GM23338 (cell line): ENCODE measurements around the gene PPP2R2D. TPM values are rescaled to one million over a fixed set of nuclear protein-coding genes. Genes with fewer than 3 reads are reported as not detected.
"Not testable (repeated sequence)": the region's sequence is repeated elsewhere in the genome, so short reads cannot be mapped to it uniquely, and the experiment has no call there.

Source experiments
- ATAC-seq: fragments of 200-7000 bp; cut with Tn5 transposase; 3 replicates; pipeline ENCODE4 v1.9.1; 2020
- DNase-seq: peaks from one replicate; pipeline ENCODE4 v3.0.0-alpha.2; 2015; ENCODE audit warnings: low spot score
- H2AFZ ChIP-seq: fragments of 200-600 bp; sonication (generic); 2 replicates; pipeline ENCODE4 v1.8.0; 2016; ENCODE audit warnings: antibody characterized with exemption, mild to moderate bottlenecking, moderate library complexity
- H3F3A ChIP-seq: fragments of 200-600 bp; sonication (generic); replicated peaks from 2 replicates; pipeline ENCODE4 v1.8.0; 2017; ENCODE audit warnings: antibody characterized with exemption, mixed run types, low read depth
- H3K27ac ChIP-seq: fragments of 200-600 bp; sonication (generic); 2 replicates; pipeline ENCODE4 v1.6.1; 2016; ENCODE audit warnings: low read depth
- H3K27me3 ChIP-seq: fragments of 200-600 bp; sonication (generic); 2 replicates; pipeline ENCODE4 v1.8.0; 2016; ENCODE audit warnings: mild to moderate bottlenecking, mixed run types, moderate library complexity; ENCODE audit not compliant: insufficient read depth
- H3K36me3 ChIP-seq: fragments of 200-600 bp; sonication (generic); 2 replicates; pipeline ENCODE4 v1.8.0; 2016; ENCODE audit warnings: mild to moderate bottlenecking; ENCODE audit not compliant: insufficient read depth
- H3K4me1 ChIP-seq: fragments of 200-600 bp; sonication (generic); 2 replicates; pipeline ENCODE4 v1.8.0; 2016; ENCODE audit warnings: mild to moderate bottlenecking, moderate library complexity; ENCODE audit not compliant: insufficient read depth
- H3K4me2 ChIP-seq: fragments of 200-600 bp; sonication (generic); 2 replicates; pipeline ENCODE4 v1.7.1; 2017; ENCODE audit warnings: mixed run types
- H3K4me3 ChIP-seq: fragments of 200-600 bp; sonication (generic); 2 replicates; pipeline ENCODE4 v1.6.1; 2016; ENCODE audit warnings: mixed run types
- H3K79me2 ChIP-seq: fragments of 200-600 bp; sonication (generic); replicated peaks from 2 replicates; pipeline ENCODE4 v1.8.0; 2017; ENCODE audit warnings: mild to moderate bottlenecking; ENCODE audit not compliant: insufficient read depth
- H3K9me2 ChIP-seq: fragments of 200-600 bp; sonication (generic); 2 replicates; pipeline ENCODE4 v1.8.0; 2017; ENCODE audit not compliant: insufficient read depth
- H4K20me1 ChIP-seq: fragments of 200-600 bp; sonication (generic); replicated peaks from 2 replicates; pipeline ENCODE4 v1.8.0; 2017; ENCODE audit warnings: mild to moderate bottlenecking; ENCODE audit not compliant: insufficient read depth
- H3K27ac Mint-ChIP-seq: 2 replicates; pipeline ENCODE4 v1.8.0; 2020; ENCODE audit warnings: inconsistent platforms, mild to moderate bottlenecking, moderate library complexity, mixed read lengths
- H3K27me3 Mint-ChIP-seq: 3 replicates; pipeline ENCODE4 v1.8.0; 2022; ENCODE audit warnings: low read depth, mild to moderate bottlenecking, moderate library complexity, mixed read lengths, inconsistent platforms; ENCODE audit not compliant: insufficient read depth, poor library complexity
- H3K36me3 Mint-ChIP-seq: 3 replicates; pipeline ENCODE4 v1.8.0; 2021; ENCODE audit warnings: low read depth, mild to moderate bottlenecking, inconsistent platforms, moderate library complexity, mixed read lengths
- H3K4me1 Mint-ChIP-seq: 3 replicates; pipeline ENCODE4 v1.8.0; 2020; ENCODE audit warnings: mild to moderate bottlenecking, inconsistent platforms, mixed read lengths
- H3K4me3 Mint-ChIP-seq: 3 replicates; pipeline ENCODE4 v1.8.0; 2021; ENCODE audit warnings: moderate library complexity, mild to moderate bottlenecking, inconsistent platforms, mixed read lengths
- H3K9me3 Mint-ChIP-seq: 3 replicates; pipeline ENCODE4 v1.8.0; 2020; ENCODE audit warnings: moderate library complexity, mild to moderate bottlenecking, inconsistent platforms, mixed read lengths
- CREB1 ChIP-seq: fragments of 250-450 bp; sonication (Bioruptor Pico); IDR thresholded peaks from 2 replicates; pipeline ENCODE4 v1.5.0; 2020; ENCODE audit warnings: low read depth, mild to moderate bottlenecking, moderate library complexity
- EZH2 ChIP-seq: fragments of 200-600 bp; sonication (generic); IDR thresholded peaks from one replicate; pipeline ENCODE4 v1.8.0; 2017; ENCODE audit warnings: antibody characterized with exemption, mild to moderate bottlenecking, low read depth; ENCODE audit not compliant: unreplicated experiment
- EZH2phosphoT487 ChIP-seq: fragments of 200-600 bp; sonication (generic); IDR thresholded peaks from one replicate; pipeline ENCODE4 v1.8.1; 2018; ENCODE audit warnings: antibody characterized with exemption; ENCODE audit not compliant: unreplicated experiment
- JUNB ChIP-seq: IDR thresholded peaks from one replicate; pipeline ENCODE4 v1.6.1; 2016; ENCODE audit warnings: antibody characterized with exemption; ENCODE audit not compliant: unreplicated experiment
- POLR2AphosphoS5 ChIP-seq: IDR thresholded peaks from 2 replicates; pipeline ENCODE4 v1.6.1; 2016; ENCODE audit warnings: antibody characterized with exemption, low read depth
- polyA plus RNA-seq: library from polyadenylated mRNA; unstranded; fragments of >200 nt; fragmentation: Nextera tagmentation; extraction: Ambion mirVana; gene quantifications from 2 replicates; pipeline ENCODE4 v1.2.1, GENCODE V29; 2016
- total RNA-seq: library from RNA; depleted of rRNA; stranded (reverse); fragments of >200 nt; shearing (Covaris generic); gene quantifications from 2 replicates; pipeline ENCODE4 v1.2.3, GENCODE V29; 2014
- TF ChIP-seq, protein P1 (sequence below): IDR thresholded peaks from one replicate; pipeline ENCODE4 v1.6.1; 2018; ENCODE audit warnings: antibody characterized with exemption; ENCODE audit not compliant: unreplicated experiment
- TF ChIP-seq, protein P2 (sequence below), 2 experiments: fragments of 200-600 bp in 1 of 2; sonication (generic) in 1 of 2; conservative IDR thresholded peaks; 2 replicates each; pipeline versions ENCODE4 v1.5.1 to v1.6.1; 2016 to 2017; ENCODE audit warnings: antibody characterized with exemption in 2 of 2, low read depth in 2 of 2, mild to moderate bottlenecking in 2 of 2, moderate library complexity in 1 of 2

Gene PPP2R2D
- total and polyA plus RNA-seq, 2 experiments from 2014 or later = 28.8 to 33.7 TPM

DNA sequence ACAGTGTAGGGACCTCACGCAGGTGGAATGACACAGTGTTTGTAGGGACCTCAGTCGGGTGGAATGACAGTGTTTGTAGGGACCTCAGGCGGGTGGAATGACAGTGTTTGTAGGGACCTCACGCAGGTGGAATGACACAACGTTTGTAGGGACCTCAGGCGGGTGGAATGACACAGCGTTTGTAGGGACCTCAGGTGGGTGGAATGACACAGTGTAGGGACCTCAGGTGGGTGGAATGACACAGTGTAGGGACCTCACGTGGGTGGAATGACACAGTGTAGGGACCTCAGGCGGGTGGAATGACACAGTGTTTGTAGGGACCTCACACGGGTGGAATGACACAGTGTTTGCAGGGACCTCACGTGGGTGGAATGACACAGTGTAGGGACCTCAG, 16.0 kb downstream of the PPP2R2D start:
- not testable (repeated sequence) for H3K4me3 Mint-ChIP-seq
- peaks cover 14% of the 10 kb centered on the region for H3K36me3 Mint-ChIP-seq

DNA sequence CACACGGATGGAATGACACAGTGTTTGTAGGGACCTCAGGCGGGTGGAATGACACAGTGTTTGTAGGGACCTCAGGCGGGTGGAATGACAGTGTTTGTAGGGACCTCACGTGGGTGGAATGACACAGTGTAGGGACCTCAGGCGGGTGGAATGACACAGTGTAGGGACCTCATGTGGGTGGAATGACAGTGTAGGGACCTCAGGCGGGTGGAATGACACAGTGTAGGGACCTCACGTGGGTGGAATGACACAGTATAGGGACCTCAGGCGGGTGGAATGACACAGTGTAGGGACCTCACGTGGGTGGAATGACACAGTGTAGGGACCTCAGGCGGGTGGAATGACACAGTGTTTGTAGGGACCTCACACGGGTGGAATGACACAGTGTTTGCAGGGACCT, 16.7 kb downstream of the PPP2R2D start:
- H3K4me3 ChIP-seq, H3K27ac Mint-ChIP-seq, H3K36me3 ChIP-seq, H3F3A ChIP-seq, ATAC-seq, H3K27me3 ChIP-seq, H3K9me2 ChIP-seq, H3K27ac ChIP-seq, H3K4me3 Mint-ChIP-seq, H2AFZ ChIP-seq, H3K9me3 Mint-ChIP-seq, H3K27me3 Mint-ChIP-seq, H3K4me2 ChIP-seq, H3K36me3 Mint-ChIP-seq, DNase-seq: not testable (repeated sequence)
- H3K4me1 Mint-ChIP-seq = peaks cover 29% of the 10 kb centered on the region
- peaks cover 69% of the 10 kb centered on the region for H3K79me2 ChIP-seq
- H4K20me1 ChIP-seq = peaks cover 55% of the 10 kb centered on the region
- H3K4me1 ChIP-seq = peaks cover 28% of the 10 kb centered on the region

More for the DNA sequence above, 16.0 kb downstream of the PPP2R2D start:
- H4K20me1 ChIP-seq = peaks cover 57% of the 10 kb centered on the region
- H3K27me3 Mint-ChIP-seq, H3K4me2 ChIP-seq, H3F3A ChIP-seq, H3K4me3 ChIP-seq, H3K36me3 ChIP-seq, H3K9me3 Mint-ChIP-seq, H3K9me2 ChIP-seq, H2AFZ ChIP-seq, DNase-seq, H3K27ac ChIP-seq, H3K27me3 ChIP-seq, ATAC-seq: not testable (repeated sequence)
- peak overlapping the region; percentile 67 for H3K27ac Mint-ChIP-seq
- H3K4me1 ChIP-seq = peaks cover 20% of the 10 kb centered on the region
- peaks cover 69% of the 10 kb centered on the region for H3K79me2 ChIP-seq
- H3K4me1 Mint-ChIP-seq = peaks cover 26% of the 10 kb centered on the region

DNA sequence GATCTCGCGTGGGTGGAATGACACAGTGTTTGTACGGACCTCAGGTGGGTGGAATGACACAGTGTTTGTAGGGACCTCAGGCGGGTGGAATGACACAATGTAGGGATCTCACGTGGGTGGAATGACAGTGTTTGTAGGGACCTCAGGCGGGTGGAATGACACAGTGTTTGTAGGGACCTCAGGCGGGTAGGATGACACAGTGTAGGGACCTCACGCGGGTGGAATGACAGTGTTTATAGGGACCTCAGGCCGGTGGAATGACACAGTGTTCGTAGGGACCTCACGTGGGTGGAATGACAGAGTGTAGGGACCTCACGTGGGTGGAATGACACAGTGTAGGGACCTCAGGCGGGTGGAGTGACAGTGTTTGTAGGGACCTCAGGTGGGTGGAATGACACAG, 18.7 kb downstream of the PPP2R2D start:
- H3K4me3 Mint-ChIP-seq, H3K9me2 ChIP-seq, H3K36me3 ChIP-seq, H3K27ac ChIP-seq, DNase-seq, H3K27me3 Mint-ChIP-seq, H3K36me3 Mint-ChIP-seq, ATAC-seq, H2AFZ ChIP-seq, H3K9me3 Mint-ChIP-seq, H3K27ac Mint-ChIP-seq, H3K27me3 ChIP-seq, H3K4me3 ChIP-seq, H3K4me2 ChIP-seq, H3F3A ChIP-seq: not testable (repeated sequence)
- H4K20me1 ChIP-seq = peaks cover 50% of the 10 kb centered on the region
- H3K4me1 ChIP-seq = peaks cover 38% of the 10 kb centered on the region
- peaks cover 69% of the 10 kb centered on the region for H3K79me2 ChIP-seq
- H3K4me1 Mint-ChIP-seq = peaks cover 29% of the 10 kb centered on the region

DNA sequence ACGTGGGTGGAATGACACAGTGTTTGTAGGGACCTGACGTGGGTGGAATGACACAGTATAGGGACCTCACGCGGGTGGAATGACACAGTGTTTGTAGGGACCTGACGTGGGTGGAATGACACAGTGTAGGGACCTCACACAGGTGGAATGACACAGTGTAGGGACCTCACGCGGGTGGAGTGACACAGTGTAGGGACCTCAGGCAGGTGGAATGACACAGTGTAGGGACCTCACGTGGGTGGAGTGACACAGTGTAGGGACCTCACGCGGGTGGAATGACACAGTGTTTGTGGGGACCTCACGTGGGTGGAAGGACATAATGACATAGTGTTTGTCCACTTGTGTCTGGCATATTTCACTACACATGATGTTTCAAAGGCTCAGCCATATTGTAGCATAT, 19.3 kb downstream of the PPP2R2D start:
- Mint-ChIP-seq H3K27ac (no peak overlapping the region), H3K27me3 (peaks cover 5% of the 10 kb centered on the region), H3K9me3 (peaks cover 3% of the 10 kb centered on the region; the same call in 1 of the 3 replicates), H3K4me1 (peaks cover 31% of the 10 kb centered on the region), H3K4me3 (no peak overlapping the region), H3K36me3 (no peaks in the 10 kb centered on the region; the same call in 2 of the 3 replicates)
- Histone ChIP-seq H3K4me1 (peaks cover 40% of the 10 kb centered on the region), H3K27me3 (no peaks in the 10 kb centered on the region), H3K9me2 (no peaks in the 10 kb centered on the region), H4K20me1 (peaks cover 43% of the 10 kb centered on the region), H3K36me3 (no peaks in the 10 kb centered on the region), H3K79me2 (peaks cover 69% of the 10 kb centered on the region), H3K27ac (no peak overlapping the region), H3F3A (no peaks in the 10 kb centered on the region), H3K4me2 (no peak overlapping the region), H2AFZ (no peak overlapping the region), H3K4me3 (no peak overlapping the region)
- no peak for DNase-seq
- TF ChIP-seq CREB1 (no peak), EZH2 (no peak), POLR2AphosphoS5 (no peak), EZH2phosphoT487 (no peak), JUNB (no peak)
- TF ChIP-seq, protein P1, sequence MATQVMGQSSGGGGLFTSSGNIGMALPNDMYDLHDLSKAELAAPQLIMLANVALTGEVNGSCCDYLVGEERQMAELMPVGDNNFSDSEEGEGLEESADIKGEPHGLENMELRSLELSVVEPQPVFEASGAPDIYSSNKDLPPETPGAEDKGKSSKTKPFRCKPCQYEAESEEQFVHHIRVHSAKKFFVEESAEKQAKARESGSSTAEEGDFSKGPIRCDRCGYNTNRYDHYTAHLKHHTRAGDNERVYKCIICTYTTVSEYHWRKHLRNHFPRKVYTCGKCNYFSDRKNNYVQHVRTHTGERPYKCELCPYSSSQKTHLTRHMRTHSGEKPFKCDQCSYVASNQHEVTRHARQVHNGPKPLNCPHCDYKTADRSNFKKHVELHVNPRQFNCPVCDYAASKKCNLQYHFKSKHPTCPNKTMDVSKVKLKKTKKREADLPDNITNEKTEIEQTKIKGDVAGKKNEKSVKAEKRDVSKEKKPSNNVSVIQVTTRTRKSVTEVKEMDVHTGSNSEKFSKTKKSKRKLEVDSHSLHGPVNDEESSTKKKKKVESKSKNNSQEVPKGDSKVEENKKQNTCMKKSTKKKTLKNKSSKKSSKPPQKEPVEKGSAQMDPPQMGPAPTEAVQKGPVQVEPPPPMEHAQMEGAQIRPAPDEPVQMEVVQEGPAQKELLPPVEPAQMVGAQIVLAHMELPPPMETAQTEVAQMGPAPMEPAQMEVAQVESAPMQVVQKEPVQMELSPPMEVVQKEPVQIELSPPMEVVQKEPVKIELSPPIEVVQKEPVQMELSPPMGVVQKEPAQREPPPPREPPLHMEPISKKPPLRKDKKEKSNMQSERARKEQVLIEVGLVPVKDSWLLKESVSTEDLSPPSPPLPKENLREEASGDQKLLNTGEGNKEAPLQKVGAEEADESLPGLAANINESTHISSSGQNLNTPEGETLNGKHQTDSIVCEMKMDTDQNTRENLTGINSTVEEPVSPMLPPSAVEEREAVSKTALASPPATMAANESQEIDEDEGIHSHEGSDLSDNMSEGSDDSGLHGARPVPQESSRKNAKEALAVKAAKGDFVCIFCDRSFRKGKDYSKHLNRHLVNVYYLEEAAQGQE = no peak
- TF ChIP-seq, protein P2, sequence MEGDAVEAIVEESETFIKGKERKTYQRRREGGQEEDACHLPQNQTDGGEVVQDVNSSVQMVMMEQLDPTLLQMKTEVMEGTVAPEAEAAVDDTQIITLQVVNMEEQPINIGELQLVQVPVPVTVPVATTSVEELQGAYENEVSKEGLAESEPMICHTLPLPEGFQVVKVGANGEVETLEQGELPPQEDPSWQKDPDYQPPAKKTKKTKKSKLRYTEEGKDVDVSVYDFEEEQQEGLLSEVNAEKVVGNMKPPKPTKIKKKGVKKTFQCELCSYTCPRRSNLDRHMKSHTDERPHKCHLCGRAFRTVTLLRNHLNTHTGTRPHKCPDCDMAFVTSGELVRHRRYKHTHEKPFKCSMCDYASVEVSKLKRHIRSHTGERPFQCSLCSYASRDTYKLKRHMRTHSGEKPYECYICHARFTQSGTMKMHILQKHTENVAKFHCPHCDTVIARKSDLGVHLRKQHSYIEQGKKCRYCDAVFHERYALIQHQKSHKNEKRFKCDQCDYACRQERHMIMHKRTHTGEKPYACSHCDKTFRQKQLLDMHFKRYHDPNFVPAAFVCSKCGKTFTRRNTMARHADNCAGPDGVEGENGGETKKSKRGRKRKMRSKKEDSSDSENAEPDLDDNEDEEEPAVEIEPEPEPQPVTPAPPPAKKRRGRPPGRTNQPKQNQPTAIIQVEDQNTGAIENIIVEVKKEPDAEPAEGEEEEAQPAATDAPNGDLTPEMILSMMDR (conservative IDR thresholded peaks at IDR 0.05; ENCODE audit: low read depth in 2 of 2) = no peak
- ATAC-seq = no peak
